Measurements from ENCODE around the gene DHRS13.

DHRS13 gene

GRCh38 chr17:28901866-28902818, 737 bp downstream of the DHRS13 start:
- DNase-seq (ENCODE audit: low read depth): peak; percentile 77
- TF ChIP-seq CTCF (IDR thresholded peaks at IDR 0.05; ENCODE audit: low read depth, low read length) (peak; percentile 3), POLR2A (IDR thresholded peaks at IDR 0.05; ENCODE audit: extremely low read depth, insufficient read length) (no peak), MAX (IDR thresholded peaks at IDR 0.05; ENCODE audit: low read depth, low read length) (peak; percentile 23; the same call in 1 of the 2 replicates), MYC (IDR thresholded peaks at IDR 0.05; ENCODE audit: low read depth, low read length) (peak; percentile 54)
- H3K4me3 ChIP-seq (ENCODE audit: low read depth, low read length): peak overlapping the region; percentile 61

GRCh38 chr17:28900986-28901726, 1.7 kb downstream of the DHRS13 start:
- no peak for TF ChIP-seq MYC (IDR thresholded peaks at IDR 0.05; ENCODE audit: low read depth, low read length)
- TF ChIP-seq MAX (IDR thresholded peaks at IDR 0.05; ENCODE audit: low read depth, low read length): no peak
- TF ChIP-seq POLR2A (IDR thresholded peaks at IDR 0.05; ENCODE audit: extremely low read depth, insufficient read length): no peak
- no peak for TF ChIP-seq CTCF (IDR thresholded peaks at IDR 0.05; ENCODE audit: low read depth, low read length)
- DNase-seq (ENCODE audit: low read depth): no peak
- peak overlapping the region; percentile 61 for H3K4me3 ChIP-seq (ENCODE audit: low read depth, low read length)

- peak; percentile 34 for DNase-seq (ENCODE audit: low read depth)
- H3K4me3 ChIP-seq (ENCODE audit: low read depth, low read length): no peak overlapping the region
- no peak for TF ChIP-seq POLR2A (IDR thresholded peaks at IDR 0.05; ENCODE audit: extremely low read depth, insufficient read length)
- TF ChIP-seq CTCF (IDR thresholded peaks at IDR 0.05; ENCODE audit: low read depth, low read length): no peak
- TF ChIP-seq MAX (IDR thresholded peaks at IDR 0.05; ENCODE audit: low read depth, low read length): no peak
- TF ChIP-seq MYC (IDR thresholded peaks at IDR 0.05; ENCODE audit: low read depth, low read length): no peak
Observed at GRCh38 chr17:28899212-28899815, 3.6 kb downstream of the DHRS13 start.

- no peak for DNase-seq (ENCODE audit: low read depth)
- no peak overlapping the region for H3K4me3 ChIP-seq (ENCODE audit: low read depth, low read length)
- TF ChIP-seq POLR2A (IDR thresholded peaks at IDR 0.05; ENCODE audit: extremely low read depth, insufficient read length) (no peak), CTCF (IDR thresholded peaks at IDR 0.05; ENCODE audit: low read depth, low read length) (no peak), MYC (IDR thresholded peaks at IDR 0.05; ENCODE audit: low read depth, low read length) (no peak), MAX (IDR thresholded peaks at IDR 0.05; ENCODE audit: low read depth, low read length) (no peak)
Observed at GRCh38 chr17:28898527-28898955, 4.3 kb downstream of the DHRS13 start.

GRCh38 chr17:28897769-28898526, 4.9 kb downstream of the DHRS13 start:
- no peak for DNase-seq (ENCODE audit: low read depth)
- peak overlapping the region; percentile 57 for H3K4me3 ChIP-seq (ENCODE audit: low read depth, low read length)
- no peak for TF ChIP-seq MYC (IDR thresholded peaks at IDR 0.05; ENCODE audit: low read depth, low read length)
- no peak for TF ChIP-seq CTCF (IDR thresholded peaks at IDR 0.05; ENCODE audit: low read depth, low read length)
- peak; percentile 7 for TF ChIP-seq POLR2A (IDR thresholded peaks at IDR 0.05; ENCODE audit: extremely low read depth, insufficient read length)
